GM12873 (cell line): ENCODE data around the gene GRK1.

Experiments
- CTCF ChIP-seq: IDR thresholded peaks from 2 replicates; pipeline ENCODE4 v1.5.1; 2012; ENCODE audit warnings: low read depth, mild to moderate bottlenecking, moderate library complexity, low read length, control low read depth; ENCODE audit not compliant: insufficient read depth; ENCODE audit errors: missing control alignments

The GRK1 gene

DNA sequence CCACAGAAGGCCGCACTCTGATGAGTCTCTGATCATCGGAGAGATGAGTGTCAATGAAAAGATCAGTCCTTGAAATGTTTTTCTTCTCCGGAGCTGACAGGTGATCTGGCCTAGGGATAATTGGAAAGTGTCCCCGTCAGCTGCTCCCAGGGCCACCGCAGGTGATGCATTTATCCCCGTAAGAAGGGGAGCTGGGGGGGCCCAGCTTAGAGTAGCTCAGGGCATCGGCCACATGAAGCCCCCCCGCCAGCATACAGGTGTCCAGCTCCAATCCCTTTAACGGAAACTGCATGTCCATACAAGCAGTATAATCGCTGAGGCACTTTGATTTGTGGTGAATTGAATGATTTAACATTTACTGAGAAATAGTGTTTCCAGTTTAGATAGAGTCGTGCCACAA lies 36.7 kb upstream of the GRK1 start:
- TF ChIP-seq CTCF = no peak

DNA sequence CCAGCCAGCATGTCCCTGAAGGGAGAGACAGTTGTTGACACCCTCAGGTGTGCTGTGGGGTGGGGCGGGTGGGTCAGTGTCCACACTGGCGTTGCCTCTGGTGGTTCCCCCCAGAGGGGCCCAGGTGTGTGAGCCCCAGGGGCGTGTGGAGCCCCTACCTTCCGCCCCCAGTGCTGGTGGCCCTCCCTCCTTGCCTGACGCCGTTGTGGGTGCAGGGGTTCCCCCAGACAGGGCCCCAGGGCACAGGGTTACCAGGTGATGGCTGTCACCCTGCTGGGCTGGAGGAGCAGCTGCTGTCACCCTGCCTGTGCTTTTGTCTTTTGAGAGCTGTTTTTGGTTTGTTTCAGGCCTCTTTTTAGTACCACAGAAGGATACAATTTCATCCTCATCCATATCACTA lies 36.2 kb upstream of the GRK1 start:
- no peak for TF ChIP-seq CTCF

DNA sequence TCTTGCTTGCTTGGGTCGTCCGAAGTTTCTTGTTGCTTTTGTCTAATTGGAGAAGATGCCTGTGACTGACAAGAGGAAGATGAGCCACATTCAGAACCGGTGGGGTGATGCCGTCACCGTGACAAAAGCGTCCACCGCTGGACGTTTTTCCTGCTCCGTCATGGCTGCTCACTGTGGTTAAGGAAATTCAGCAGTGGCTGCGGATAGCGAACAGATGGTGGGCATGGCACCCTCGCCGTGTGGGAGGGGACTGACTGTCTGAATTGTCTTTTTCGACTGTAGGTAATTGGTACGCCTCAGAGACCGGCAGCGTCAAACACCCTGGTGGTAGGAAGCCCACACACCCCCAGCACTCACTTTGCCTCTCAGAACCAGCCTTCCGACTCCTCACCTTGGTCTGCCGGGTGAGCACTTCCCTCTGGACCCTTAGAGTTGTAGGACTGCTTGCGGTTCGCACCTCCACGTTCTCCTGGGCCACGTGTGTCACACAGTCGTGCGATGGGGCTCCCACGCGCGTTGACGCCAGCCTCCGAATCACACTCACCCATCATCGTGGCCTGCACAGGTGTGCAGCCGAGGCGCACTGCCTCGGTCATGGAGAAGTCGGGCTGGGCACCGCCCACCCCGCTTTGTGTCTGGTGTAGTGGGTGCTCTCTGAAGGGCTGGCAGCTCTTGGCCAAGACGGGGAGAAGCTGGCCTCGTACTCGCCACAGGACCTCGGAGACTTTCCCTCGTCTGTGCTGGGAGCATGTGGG lies 35.5 kb upstream of the GRK1 start:
- no peak for TF ChIP-seq CTCF

DNA sequence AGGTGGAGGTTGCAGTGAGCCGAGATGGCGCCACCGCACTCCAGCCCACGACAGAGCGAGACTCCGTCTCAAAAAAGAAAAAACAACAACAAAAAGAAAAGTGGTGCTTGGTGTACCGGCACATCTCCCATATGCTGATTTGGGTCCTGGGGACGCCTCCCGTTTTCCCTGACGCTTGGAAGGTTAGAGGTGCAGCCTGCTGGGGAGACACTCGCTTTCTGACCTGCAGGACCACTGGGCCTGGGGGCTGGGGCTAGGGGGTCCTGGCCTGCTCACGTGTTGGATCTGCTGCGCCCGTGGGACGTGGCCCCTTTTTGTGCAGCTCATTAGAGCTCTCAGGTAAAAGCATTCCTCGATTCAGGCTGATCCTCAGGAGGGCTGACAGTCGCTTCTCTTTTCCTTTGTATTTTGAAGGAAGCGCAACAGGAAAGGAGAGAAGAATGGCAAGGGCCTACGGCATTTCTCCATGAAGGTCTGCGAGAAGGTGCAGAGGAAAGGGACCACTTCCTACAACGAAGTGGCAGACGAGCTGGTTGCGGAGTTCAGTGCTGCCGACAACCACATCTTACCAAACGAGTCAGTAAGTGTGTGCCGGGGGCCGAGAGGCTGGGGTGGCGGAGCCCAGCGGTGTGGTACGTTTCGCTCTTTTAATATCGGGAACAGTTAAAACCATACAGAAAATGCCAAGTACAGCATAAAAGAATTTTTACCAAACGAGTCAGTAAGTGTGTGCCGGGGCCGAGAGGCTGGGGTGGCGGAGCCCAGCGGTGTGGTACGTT lies 34.1 kb upstream of the GRK1 start:
- TF ChIP-seq CTCF = no peak

DNA sequence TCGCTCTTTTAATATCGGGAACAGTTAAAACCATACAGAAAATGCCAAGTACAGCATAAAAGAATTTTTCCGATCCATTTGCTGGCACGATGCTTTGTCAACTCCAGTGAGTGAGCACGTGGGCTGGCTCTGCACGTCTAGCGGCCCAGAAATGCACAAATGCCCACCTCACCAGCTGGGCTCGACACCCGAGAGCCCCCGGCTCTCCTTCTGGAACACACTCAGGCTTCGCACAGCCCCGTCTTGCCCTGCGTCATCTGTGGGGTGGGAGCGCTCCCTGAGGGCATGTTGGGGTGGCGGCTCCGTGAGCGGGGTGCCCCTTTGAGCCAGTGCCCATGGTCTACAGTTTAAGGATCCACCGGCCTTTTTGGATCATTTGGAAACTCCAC lies 33.5 kb upstream of the GRK1 start:
- TF ChIP-seq CTCF = no peak

DNA sequence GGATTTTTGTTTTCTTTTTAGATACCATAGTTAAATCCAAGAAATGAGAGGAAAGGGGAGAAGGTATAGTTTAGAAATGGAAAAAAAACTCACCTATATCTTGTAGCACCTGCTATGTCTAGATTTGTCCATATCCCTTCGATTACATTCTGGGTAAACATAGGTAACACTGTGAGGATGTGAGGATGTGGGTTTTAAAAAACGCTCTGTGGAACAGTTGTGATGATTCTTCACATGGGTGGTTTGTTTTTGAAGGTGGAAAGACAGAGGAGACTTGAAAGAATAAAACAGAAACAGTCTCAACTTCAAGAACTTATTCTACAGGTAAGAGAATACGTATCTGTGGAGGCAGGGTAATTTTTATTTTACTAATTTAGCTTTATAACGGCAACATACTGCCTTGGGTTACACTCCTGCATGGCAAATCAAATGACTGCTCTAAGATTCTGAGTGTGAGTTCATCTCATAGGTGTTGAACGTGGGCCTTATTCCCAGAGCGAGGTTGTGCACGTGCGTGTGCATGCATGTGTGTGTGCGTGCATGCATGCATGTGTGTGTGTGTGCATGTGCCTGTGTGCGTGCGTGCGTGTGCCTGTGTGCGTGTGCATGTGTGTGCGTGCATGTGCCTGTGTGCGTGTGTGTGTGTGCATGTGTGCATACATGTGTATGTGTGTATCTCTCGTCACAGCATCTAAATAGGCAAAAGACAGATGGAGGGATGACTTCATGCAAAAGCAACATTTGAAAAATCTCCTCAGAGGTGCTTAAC lies 32.6 kb upstream of the GRK1 start:
- TF ChIP-seq CTCF = no peak

DNA sequence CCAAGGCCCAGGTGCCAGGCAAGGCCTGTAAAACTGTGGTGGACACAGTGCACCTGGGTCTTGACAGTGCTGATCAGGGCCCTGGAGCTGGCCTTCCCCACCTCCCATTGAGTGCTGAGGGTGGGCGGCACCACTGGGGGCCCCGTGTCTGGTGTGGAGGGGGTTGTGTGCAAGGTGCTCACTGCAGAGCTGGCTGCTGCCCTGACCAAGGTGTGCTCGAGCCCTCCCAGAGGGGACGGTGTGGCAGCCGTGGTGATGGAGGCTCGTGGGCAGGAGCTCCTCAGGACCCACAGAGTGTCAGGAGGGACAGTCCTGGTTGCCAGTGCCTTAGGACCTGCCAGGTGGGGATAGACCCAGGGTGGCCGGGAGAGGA lies 32.0 kb upstream of the GRK1 start:
- TF ChIP-seq CTCF = no peak
